ENCODE measurements around the gene MPPED2. TPM values are rescaled to one million over a fixed set of nuclear protein-coding genes. Genes with fewer than 3 reads are reported as not detected.
A peak's percentile ranks its signal among the peaks of the same experiment; 100 is the strongest.

Gene MPPED2
- polyA plus RNA-seq, 3 donors: 14.3 to 18.5 (median 16.2) TPM

DNA sequence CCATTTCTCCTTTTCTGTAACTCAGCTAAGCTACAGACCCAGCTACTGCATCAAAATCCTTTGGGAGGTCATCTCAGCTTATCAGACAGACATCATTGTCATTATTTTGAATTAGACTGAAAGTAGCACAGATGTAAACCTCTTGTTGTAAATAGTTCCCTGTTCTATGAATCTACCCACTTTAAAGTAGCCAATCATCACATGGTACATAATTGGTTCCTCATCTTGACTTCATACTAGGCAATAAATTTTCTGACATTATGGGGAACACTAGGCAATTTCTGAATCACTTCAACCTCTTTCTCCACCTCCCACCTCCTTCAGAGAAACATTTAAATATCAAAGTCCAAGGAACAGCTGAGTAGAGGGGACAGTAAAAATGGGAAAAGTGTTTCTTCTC, 47.9 kb downstream of the MPPED2 start:
- no peak for DNase-seq

DNA sequence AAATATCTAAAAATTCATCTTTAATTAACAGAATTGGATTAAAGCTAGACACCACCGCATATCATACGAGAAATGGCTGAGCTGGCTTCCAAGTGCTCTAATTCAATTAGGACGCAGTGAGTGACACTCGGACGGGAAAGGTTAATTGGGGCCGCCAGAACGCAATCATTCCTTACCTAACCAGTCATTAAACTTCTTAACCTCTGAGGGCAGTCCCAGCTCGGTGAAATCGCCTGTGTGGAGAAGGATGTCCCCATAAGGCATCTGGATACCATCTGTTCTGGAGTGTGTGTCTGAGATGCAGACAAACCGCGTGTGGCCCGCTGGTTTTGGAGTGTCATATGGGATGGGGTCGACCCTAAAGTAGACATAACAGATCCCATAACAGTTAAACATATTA, 50.3 kb downstream of the MPPED2 start:
- no peak for DNase-seq

DNA sequence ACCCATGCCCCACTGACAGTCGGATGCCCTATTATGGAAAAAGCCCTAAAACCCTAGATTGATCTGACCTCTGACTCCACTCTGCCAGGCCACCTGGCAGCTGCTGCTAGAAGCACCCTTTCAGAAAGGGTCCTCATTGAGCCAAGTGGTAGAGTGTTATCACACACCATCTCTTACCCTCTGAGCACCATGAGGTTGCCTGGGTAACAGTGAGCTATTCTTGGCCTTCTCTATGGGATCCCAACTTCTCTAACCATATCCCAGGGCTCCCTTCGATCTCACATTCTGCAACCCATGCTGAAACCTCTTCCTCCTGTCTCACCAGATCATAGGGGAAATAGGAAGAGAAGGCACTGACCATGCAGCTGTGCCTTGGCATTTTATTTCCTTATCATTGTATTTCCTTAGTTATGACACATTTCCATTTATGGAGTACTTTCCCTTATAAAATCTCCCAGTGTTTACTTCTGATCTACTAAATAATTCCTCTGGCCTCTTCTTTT, 52.7 kb downstream of the MPPED2 start:
- DNase-seq: no peak

DNA sequence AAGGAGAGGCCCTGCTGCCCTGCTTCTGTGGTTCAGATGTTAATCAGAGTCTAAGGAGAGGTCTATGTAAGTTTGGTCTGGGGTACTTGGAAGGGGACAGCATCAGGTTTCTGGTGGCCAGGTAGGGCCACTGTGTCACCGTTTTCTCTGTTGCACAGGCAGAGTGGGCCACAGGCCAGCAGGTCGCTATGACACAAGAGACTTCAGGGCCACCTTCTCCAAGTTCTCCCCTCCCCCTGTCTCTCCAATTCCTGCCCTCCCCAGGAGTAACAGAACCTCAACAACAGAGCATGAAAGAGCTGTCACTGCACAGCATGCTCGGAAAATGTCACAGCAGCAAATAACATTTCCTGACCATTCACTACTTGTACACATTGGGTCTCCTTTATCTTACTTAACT, 58.6 kb downstream of the MPPED2 start:
- DNase-seq: no peak

DNA sequence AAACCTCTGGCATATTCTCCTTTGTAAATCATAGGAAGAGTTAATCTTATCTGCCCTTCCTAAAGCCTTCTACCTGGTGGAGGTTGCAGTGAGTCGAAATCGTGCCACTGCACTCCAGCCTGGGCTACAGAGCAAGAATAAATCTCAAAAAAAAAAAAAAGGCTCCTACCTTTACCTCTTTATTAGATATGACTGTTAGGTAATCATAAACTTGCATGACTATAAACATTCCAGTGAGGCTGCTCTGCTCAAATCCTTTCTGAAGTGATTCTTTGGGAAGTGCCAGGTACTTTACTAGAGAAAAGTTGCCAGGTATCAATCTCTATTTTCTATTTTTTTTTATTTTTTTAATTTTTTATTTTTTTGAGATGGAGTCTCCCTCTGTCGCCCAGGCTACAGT, 59.6 kb downstream of the MPPED2 start:
- DNase-seq: no peak

DNA sequence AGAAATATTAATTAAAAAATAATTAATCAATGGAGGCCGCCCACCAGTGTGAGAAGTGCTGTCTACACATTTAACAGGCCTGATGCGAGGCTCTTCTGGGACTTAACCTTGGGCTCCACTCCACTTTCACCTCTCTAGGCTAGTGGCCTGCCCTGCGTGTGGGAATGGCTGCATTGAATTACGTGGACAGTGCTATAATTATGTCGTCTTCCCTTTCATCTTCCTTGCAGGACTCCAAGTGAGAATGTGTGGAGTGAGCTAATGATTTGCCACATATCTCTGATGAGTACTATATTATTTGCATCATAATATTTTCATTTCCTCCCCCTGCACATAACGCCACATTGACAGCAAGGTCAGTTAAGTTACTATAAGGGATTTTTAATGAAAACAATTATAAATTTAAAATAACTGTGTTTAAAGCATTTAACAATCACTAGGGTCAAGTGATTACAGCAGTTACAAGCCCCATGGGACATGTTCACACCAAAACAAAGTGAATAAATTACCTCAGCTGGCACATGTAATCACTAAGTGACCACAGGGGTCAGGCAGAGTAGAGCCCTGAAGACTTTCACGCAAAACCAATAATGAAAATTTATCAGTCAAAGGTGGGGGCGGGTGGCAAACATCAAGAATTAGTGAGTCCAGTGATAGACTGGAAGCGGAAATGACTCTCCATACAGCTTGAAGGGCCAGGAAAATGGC, 63.5 kb downstream of the MPPED2 start:
- no peak for DNase-seq

DNA sequence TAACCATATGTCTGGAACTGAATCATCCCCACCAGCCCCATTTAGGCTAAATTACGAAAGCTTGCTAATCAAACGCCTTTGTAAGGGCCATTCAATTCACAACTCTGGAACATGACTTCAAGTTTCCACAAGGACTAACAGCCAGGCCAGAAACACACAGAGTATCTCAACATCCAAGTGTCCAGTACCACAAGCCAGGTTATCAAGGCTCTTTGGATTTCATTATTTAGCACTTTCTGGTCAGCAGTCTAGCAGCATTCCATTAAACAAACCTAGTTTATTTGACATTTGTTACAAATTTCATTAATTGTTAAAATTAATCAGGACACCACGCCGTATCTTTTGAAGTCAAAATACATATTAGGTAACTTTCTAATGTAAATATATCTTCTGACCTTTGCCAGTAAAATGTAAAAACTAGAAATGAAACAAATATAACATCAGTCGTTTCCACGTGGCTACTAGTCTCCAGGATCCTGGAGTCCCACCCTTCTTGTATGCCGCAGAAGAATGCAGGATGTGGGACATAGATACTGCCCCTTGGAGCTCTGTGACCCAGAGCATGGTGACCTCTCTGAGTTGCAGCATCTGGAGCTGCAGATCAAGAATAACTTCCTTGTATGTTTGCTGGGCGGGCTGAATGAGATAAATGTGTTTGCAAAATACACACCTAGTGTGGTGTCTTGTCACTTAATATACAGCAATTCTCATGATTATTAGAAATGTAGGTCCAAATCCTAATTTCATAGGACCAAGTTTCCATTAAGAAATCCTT, 64.7 kb downstream of the MPPED2 start:
- no peak for DNase-seq

DNA sequence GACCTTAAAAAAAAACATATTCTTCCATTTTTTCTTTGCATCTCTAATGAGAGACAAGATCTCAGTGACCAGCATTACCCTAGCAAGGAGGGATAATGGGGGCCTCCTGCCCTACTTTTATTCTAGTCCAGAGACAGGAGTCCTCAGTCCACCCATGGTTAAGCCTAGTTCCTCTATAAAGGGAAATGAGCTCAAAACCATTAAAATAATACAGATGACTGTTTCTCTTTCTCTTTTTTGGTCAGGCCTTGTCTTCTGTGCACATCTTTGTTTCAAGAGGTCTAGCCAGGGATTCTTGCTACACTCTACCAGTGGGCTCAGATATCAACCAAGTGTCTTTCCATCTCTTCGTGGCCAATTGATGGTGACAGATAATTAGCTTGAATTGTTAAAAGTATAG, 73.1 kb downstream of the MPPED2 start:
- DNase-seq: no peak

DNA sequence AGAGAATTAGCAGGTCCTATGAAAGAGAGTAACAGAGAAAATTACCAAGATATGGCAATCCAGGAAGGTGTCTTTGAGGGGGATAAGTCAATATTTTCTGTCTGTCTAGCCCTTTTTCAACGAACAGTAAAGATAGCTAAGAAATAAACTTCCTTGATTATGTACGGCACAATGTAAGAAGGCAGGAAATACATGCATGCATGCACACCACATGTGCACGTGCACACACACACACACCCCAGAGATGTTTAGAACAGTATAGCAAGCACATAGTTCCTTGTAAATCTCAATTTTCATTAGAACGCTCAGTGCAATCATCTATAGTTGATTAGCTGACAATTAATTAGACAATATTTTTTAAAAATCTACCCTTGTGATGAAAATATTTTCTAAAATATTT, 74.7 kb downstream of the MPPED2 start:
- no peak for DNase-seq

DNA sequence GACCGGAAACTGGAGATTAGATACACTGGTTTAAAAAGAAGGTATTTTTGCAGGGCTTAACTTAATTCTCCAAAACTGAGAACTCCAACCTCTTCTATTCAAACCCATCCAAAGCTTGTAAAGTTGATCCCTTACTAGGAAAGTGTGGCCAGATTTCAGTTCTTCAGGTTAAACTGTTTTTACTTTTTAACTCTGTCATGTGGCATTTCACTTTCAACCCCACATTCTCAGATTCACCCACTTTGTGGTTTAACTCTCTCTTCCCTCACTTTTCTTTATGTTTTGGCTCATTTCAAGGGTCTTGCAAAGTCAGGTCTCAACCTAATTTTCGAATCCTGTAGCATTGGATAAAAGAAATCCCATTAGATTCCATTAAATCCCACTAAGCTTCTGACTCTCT, 75.4 kb downstream of the MPPED2 start:
- no peak for DNase-seq

DNA sequence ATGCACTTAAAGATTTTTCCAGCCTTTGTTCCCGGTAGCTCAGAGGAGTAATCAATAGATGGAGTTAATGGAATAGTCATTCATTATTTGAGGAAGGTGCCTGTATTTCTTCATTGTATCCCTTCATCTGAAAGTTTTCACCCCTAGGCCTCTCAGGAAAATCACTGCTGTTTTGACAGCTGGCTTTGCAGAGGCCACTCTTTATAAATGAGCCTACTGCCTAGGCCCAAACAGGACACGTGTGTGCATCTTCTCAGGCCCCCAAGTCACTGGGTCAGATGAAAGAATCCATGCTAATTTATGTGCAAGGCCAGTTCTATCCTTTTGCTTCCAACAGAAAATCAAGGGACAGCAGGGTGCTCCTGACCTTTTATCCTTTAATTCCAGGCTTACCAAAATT, 76.8 kb downstream of the MPPED2 start:
- DNase-seq: no peak

DNA sequence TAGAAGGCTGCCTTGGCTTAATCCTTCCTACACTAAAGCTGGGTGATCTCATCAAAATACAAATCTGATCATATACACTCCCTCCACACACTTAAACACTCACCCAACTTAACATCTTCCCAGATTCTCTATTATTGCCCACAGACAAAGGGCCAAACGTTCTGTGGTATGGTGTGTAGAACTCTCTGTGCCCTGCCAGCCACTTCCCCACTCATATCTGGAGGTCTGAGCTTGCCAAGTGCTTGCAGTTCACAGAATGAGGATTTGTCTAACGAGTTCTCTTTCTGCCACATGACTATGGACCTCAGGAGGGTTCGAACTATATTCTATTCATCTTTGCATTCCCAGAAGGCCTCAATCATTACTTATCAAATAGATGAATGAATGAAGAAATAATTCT, 77.6 kb downstream of the MPPED2 start:
- no peak for DNase-seq

DNA sequence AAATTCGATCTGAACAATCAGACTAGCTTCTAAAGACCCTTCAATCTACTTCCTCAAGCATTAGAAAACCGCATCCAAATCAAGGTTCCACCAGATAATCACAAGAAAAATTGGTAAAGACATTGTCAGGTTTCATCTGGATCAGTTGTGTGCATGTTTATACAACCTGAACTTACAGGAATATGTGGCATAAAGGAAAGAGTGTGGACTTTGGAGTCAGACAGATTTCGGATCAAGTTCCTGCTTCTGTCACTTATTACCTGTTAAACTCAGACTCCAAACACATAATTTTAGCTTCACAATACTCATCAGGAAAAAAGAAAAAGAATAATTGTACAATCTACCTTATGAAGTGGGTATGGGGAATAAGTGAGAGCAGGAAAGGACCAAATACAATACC, 80.5 kb downstream of the MPPED2 start:
- no peak for DNase-seq

DNA sequence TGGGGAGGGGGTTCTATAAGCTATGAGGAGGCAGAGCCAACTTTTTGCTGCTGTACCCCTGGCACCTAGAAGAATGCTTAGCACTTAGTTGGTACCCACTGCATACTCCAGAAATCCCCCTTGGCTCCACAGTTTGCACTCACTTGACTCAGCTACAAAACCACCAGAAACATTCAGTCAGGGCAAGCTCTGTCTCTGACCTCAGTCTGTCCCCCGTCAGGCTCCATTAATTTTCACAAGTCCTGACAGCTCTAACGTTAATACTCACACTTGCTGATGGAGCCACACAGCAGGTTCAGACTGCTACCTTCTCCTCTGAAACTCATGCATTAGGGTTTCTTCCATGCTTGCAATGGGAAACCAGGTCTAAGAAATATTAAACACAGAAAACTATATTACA, 81.7 kb downstream of the MPPED2 start:
- DNase-seq: peak; percentile 52

DNA sequence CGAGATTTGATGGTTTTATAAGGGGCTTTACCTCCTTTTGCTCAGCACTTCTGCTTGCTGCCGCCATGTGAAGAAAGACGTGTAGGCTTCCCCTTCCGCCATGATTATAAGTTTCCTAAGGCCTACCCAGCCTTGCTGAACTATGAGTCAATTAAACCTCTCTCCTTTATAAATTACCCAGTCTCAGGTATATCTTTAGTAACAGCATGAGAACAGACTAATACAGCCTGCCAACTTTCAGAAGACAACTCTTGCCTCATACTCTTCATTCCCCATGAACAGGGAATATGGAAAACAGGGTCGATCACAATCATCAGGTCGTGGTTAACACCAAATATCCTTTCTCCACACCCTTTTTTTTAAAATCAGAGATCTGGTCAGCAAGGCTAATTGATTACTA, 83.0 kb downstream of the MPPED2 start:
- DNase-seq: no peak

DNA sequence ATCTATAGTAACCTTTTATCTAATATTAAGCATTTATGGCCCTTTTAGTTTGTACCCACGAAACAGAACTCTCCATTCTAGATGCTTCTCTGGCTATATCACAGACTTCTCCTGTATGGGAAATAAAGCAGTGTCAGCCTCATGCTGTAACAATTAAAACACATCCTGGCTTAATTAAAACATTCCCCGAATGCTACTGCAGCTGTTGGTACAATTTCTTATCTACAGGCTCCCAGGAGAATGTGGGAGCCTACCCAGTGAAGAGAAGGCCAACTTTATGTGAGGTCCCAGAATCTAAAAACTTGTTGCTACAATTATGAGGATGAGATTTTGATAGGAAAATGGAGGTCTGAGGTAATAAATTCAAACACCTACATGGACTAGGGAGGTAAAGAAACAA, 83.8 kb downstream of the MPPED2 start:
- no peak for DNase-seq

DNA sequence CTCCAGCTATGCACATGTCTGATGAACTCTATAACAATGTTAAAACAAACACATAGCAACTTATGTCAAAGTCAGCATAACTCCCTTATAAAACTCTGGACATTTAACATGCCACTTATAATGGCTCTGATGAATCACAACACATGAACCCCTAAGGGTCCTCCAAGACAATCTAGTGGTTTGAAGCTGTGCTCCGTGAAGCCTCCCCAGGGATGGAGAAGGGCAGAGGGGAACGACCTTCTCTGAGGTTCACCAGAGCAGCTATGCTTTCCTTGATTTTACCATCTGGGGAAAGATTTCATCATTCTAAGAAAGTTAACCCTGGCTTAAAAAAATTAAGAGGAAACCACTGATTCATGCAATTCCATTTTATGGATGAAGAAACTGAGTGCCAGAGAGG, 84.4 kb downstream of the MPPED2 start:
- no peak for DNase-seq

DNA sequence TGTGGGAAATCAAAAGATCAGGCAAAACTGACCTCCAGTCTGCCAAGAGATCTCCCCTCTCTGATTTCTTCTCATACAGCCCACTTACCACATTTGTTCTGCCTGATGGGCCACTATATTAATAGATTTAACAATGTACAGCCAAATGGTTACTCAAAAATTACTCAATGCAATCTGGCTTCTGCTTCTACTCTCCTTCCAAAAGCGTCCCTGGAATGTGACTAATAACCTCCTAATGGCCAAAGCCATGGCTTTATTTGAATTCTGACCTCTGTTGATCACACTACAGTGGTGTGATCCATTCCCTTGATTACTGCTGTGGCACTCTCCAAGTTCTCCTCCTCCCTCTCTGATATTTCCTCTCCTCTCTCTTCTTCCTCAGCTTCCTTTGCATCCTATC, 86.2 kb downstream of the MPPED2 start:
- no peak for DNase-seq

DNA sequence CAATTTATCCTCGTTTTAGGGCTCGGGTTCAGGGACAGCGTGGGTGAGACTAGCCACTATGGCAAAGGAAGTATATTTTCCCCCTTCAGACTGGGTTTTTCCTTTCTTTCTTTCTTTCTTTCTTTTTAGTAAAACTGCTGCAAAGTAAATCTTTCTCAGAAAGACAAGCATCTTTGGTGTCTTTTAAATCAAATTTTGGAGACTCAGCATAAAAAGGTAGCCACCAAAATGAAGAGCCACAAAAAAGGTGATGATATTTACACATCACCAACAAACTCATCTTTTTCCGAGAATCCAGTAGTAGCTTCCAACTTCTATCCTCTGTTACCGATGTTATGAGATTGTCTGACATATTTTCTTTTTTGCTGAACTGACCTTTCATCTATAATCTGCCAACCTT, 88.6 kb downstream of the MPPED2 start:
- DNase-seq: no peak

DNA sequence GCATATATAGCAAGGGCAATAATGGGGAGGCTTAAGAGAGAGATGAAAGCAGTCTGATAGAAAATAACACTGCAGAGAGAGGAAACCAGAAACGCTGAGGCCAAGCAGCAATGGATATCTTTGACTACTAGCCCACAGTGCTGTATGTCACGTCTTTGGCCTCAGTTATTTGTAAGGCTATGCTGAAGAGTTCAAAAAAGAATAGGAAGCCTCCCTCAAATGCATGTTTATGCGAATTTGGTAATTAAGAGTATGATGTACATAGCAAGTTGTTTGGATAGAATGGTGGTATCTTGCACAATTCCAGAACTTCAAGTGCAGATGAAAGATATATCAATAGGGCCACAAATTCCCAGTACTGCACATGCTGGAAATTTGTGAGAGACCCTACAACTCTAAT, 89.2 kb downstream of the MPPED2 start:
- no peak for DNase-seq

DNA sequence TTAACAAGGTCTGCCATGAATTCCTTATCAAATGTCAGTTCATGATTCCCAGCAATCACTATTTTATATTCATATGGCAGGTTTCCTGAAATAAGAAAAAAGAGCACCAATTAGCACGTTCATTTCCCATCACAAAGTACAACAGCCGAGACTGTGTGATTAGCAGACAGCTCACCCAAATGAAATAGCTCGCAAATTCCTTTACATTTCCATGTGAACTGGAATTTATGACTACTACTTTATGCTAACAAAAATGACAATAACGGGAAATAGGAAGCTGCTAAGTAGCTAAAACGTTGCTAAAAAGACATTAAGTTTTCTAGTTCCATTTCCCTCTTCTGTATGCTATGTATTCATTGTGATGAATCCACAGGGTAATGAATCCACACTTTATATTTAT, 90.7 kb downstream of the MPPED2 start:
- no peak for DNase-seq

DNA sequence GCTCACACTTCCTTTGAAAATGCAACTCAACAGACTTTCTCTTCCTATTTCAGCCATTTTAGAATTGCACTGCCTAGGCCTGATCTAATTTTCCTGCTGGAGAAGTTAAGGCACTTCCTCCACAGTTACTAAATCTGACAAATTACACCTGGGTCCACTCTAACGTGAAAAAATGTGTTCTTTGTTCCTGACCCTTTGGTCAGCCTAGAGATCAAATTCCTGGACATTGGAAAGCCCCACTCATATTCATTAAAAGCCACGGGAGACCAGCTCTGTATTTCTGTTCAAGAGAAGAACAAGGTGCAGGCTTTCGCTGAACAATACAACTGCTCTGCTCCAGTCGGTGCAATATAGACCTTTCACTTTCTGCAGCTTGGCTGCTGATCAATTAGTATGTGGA, 96.6 kb downstream of the MPPED2 start:
- DNase-seq: peak; percentile 28

DNA sequence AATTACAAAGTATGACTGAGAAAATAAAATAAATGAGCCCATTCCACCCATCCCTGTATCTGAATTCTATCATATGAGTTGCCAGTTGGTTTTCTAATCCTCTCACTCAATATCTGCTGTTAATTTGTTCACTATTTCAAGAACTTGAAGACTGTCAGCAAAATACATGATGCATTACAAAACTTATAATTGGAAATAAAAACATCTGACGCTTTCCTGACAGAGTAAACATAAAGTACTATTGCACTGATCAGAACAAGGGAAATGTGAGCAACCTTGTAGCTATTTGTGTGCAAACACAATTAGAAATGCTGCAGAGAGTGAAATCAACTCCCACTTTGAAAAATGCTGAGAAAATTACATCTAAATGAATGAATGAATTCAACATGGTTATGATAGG, 97.1 kb downstream of the MPPED2 start:
- DNase-seq: no peak
